HepG2 (cell line): Measurements from ENCODE around the gene PROK2. TPM values are rescaled to one million over a fixed set of nuclear protein-coding genes. Genes with fewer than 3 reads are reported as not detected.

Experiments
- ATAC-seq: fragments of 200-7000 bp; cut with Tn5 transposase; 3 replicates; pipeline ENCODE4 v1.9.1; 2020; ENCODE audit warnings: mild to moderate bottlenecking, moderate library complexity
- BruUV-seq: library from RNA; stranded (reverse); fragments of 400-500 nt; replicated peaks from 2 replicates; lab custom pipeline; 2021; lab: Mats Ljungman, UMichigan
- CTCF ChIA-PET: fragments of 300-600 bp; formaldehyde crosslinking; extraction: SDS; loops from one replicate; lab custom pipeline; 2021; ENCODE audit warnings: low total read pairs, inconsistent platforms, low intra/inter-chr PET ratio; lab: Yijun Ruan, JAX
- POLR2A ChIA-PET: fragments of 350-600 bp; sonication (Branson Sonifier 250); formaldehyde crosslinking; loops from one replicate; lab custom pipeline; 2020; ENCODE audit warnings: antibody characterized with exemption, inconsistent platforms; lab: Yijun Ruan, JAX
- DNase-seq: peaks from one replicate; pipeline ENCODE4 v3.0.0-alpha.2; 2015; ENCODE audit warnings: low spot score
- FAIRE-seq: peaks from 3 replicates; lab custom pipeline; 2011; peaks lifted over from hg19 to GRCh38; lab: Jason Lieb, UNC
- H2AFZ ChIP-seq: one replicate; pipeline ENCODE4 v1.6.1; 2011; ENCODE audit warnings: low read length, inconsistent platforms
- H3K27ac ChIP-seq: fragments of 300-600 bp; 3 replicates; pipeline ENCODE4 v1.8.0; 2011; ENCODE audit warnings: mixed run types, mild to moderate bottlenecking, mixed read lengths, low read length, inconsistent platforms; ENCODE audit not compliant: insufficient read depth; ENCODE audit errors: extremely low read length
- H3K27me3 ChIP-seq, 2 experiments: fragments of 200-600 bp in 1 of 2; 2 replicates in 1 of 2; 3 replicates in 1 of 2; pipeline versions ENCODE4 v1.6.0 to v1.8.0; 2011; ENCODE audit warnings: low read length in 2 of 2, mild to moderate bottlenecking in 2 of 2, moderate library complexity in 2 of 2, inconsistent platforms in 1 of 2; ENCODE audit not compliant: insufficient read depth in 2 of 2, control insufficient read depth in 1 of 2
- H3K36me3 ChIP-seq, 2 experiments: fragments of 200-600 bp in 1 of 2; replicated peaks in 1 of 2; 2 replicates in 1 of 2; 3 replicates in 1 of 2; pipeline versions ENCODE4 v1.5.1 to v1.8.0; 2011; ENCODE audit warnings: low read length in 2 of 2, inconsistent platforms in 1 of 2; ENCODE audit not compliant: insufficient read depth in 2 of 2, control insufficient read depth in 1 of 2
- H3K4me1 ChIP-seq: 2 replicates; pipeline ENCODE4 v1.5.1; 2012; ENCODE audit warnings: low read length, inconsistent platforms; ENCODE audit not compliant: insufficient read depth
- H3K4me2 ChIP-seq: 2 replicates; pipeline ENCODE4 v1.6.0; 2011; ENCODE audit warnings: low read depth, low read length, inconsistent platforms
- H3K4me3 ChIP-seq, 3 experiments: fragments of 200-600 bp in 1 of 3; sonication (generic), shearing (Covaris generic) in 1 of 3; replicated peaks in 1 of 3; 2 replicates each; pipeline ENCODE4 v1.5.1; 2011 to 2016; ENCODE audit warnings: low read length in 3 of 3, inconsistent platforms in 2 of 3, low read depth in 2 of 3, mild to moderate bottlenecking in 2 of 3, control low read depth in 1 of 3, mixed read lengths in 1 of 3; ENCODE audit not compliant: insufficient read depth in 1 of 3
- H3K79me2 ChIP-seq: one replicate; pipeline ENCODE4 v1.6.1; 2011; ENCODE audit warnings: low read length, inconsistent platforms; ENCODE audit not compliant: insufficient read depth
- H3K9ac ChIP-seq: 2 replicates; pipeline ENCODE4 v1.6.0; 2011; ENCODE audit warnings: mild to moderate bottlenecking, low read depth, low read length, inconsistent platforms; ENCODE audit not compliant: insufficient read depth
- H3K9me3 ChIP-seq: 2 replicates; pipeline ENCODE4 v1.5.1; 2012; ENCODE audit warnings: mild to moderate bottlenecking, low read length
- H4K20me1 ChIP-seq: 2 replicates; pipeline ENCODE4 v1.6.0; 2011; ENCODE audit warnings: inconsistent platforms, mild to moderate bottlenecking, low read length, moderate library complexity; ENCODE audit not compliant: insufficient read depth
- AGO1 ChIP-seq: fragments of 200-400 bp; formaldehyde crosslinking; IDR thresholded peaks from 2 replicates; pipeline ENCODE4 v1.6.1; 2017; ENCODE audit warnings: mild to moderate bottlenecking, low read depth, low read length, moderate library complexity; ENCODE audit not compliant: poor library complexity, severe bottlenecking
- CREB1 ChIP-seq, 2 experiments: fragments of 450-650 bp in 1 of 2; IDR thresholded peaks; 2 replicates each; pipeline ENCODE4 v1.6.1; 2016 to 2017; ENCODE audit warnings: control low read depth in 1 of 2, mild to moderate bottlenecking in 1 of 2, missing compliant biosample characterization in 1 of 2, missing genetic modification characterization in 1 of 2
- LCORL ChIP-seq, 2 experiments: fragments of 450-650 bp in 1 of 2; sonication (generic) in 1 of 2; formaldehyde crosslinking in 1 of 2; IDR thresholded peaks; 2 replicates each; pipeline versions ENCODE4 v1.5.0 to v1.6.1; 2017 to 2020; ENCODE audit warnings: antibody characterized with exemption in 1 of 2, missing genetic modification reagents in 1 of 2
- NR1H2 ChIP-seq: sonication (generic); formaldehyde crosslinking; IDR thresholded peaks from 2 replicates; pipeline ENCODE4 v1.8.1; 2022; ENCODE audit warnings: low read depth, missing genetic modification reagents, borderline replicate concordance
- SNAI1 ChIP-seq: sonication (generic); formaldehyde crosslinking; IDR thresholded peaks from 2 replicates; pipeline ENCODE4 v1.5.0; 2020; ENCODE audit warnings: mild to moderate bottlenecking, missing genetic modification reagents, borderline replicate concordance
- TBP ChIP-seq: sonication (generic); formaldehyde crosslinking; IDR thresholded peaks from 2 replicates; pipeline ENCODE4 v1.5.0; 2020; ENCODE audit warnings: missing genetic modification reagents
- ZNF10 ChIP-seq: sonication (generic); formaldehyde crosslinking; IDR thresholded peaks from 2 replicates; pipeline ENCODE4 v1.4.0; 2020; ENCODE audit warnings: mild to moderate bottlenecking, low read depth, missing genetic modification reagents, borderline replicate concordance
- ZNF773 ChIP-seq: sonication (generic); formaldehyde crosslinking; IDR thresholded peaks from 2 replicates; pipeline ENCODE4 v1.4.0; 2020; ENCODE audit warnings: missing genetic modification reagents, borderline replicate concordance
- WGBS: methylation state at CpG from one replicate; pipeline ENCODE4 v1.1.6; 2017; ENCODE audit warnings: low lambda C conversion rate; 5-methylcytosine and 5-hydroxymethylcytosine counted together
- in situ Hi-C: cut with HindIII; loops from 2 replicates; pipeline ENCODE4 v1.10.0; 2017; ENCODE audit warnings: low pct_unique_long_range_greater_than_20kb; ENCODE audit not compliant: extremely low pct_ligation_motif_present
- intact Hi-C: fragments of 100-400 bp; cut with micrococcal nuclease; formaldehyde crosslinking; loops from one replicate; pipeline ENCODE4 v1.10.0; 2022; ENCODE audit not compliant: unreplicated experiment
- polyA plus RNA-seq, 8 experiments: library from polyadenylated mRNA; depleted of rRNA in 3 of 8; stranded (reverse) in 7 of 8; unstranded in 1 of 8; fragments of >200 nt; fragmentation: Illumina TruSeq in 4 of 8; extraction: Trizol in 4 of 8; gene quantifications; 2 replicates each; pipeline versions ENCODE4 v1.2.1 to v1.2.3, GENCODE V29; 2011 to 2016; ENCODE audit warnings: low read depth in 4 of 8, missing spikeins in 1 of 8, mixed read lengths in 1 of 8; ENCODE audit not compliant: insufficient read depth in 1 of 8
- total RNA-seq, 5 experiments: library from RNA; depleted of rRNA; stranded (reverse); fragments of >200 nt; fragmentation: Illumina TruSeq; extraction: Trizol; gene quantifications; 2 replicates each; pipeline ENCODE4 v1.2.3, GENCODE V29; 2016; ENCODE audit warnings: low read depth in 1 of 5
- TF ChIP-seq, protein P1 (sequence below): IDR thresholded peaks from 2 replicates; pipeline ENCODE4 v1.6.1; 2016
- TF ChIP-seq, protein P2 (sequence below): sonication (generic); formaldehyde crosslinking; IDR thresholded peaks from 2 replicates; pipeline ENCODE4 v1.8.0; 2022; ENCODE audit warnings: mild to moderate bottlenecking, missing genetic modification reagents, moderate library complexity
- TF ChIP-seq, protein P3 (sequence below): sonication (generic); formaldehyde crosslinking; IDR thresholded peaks from 2 replicates; pipeline ENCODE4 v1.8.0; 2022; ENCODE audit warnings: missing genetic modification reagents, mild to moderate bottlenecking, moderate library complexity, borderline replicate concordance

Gene PROK2
- total and polyA plus RNA-seq, 2 of the 13 experiments (the other 11 are each of a cell fraction or from before 2014, with no cell fraction given) = not detected

DNA sequence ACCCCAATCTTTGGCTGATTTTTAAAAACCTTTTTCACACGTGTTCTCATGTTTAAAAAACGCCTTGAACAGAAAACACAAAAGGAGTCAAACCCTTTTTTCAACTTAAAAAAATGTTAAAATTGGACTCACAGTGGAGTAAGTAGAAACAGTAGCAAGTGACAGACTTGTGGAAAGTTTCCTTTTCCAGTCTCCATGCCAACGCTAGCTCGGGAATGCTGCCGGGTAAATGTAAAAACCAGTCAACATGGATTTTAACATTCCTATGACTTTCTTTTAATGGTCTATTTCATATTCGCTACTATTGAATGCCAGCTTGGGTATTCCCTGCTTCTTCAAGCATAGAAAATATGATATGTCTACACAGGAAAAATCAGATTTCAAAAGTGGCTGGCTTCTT lies 1.6 kb upstream of the PROK2 start (continued):
- TF ChIP-seq LCORL (IDR thresholded peaks at IDR 0.05) (no peak), LCORL (CRISPR knock-in tag; IDR thresholded peaks at IDR 0.05) (no peak), ZNF773 (no peak), ZNF10 (CRISPR knock-in tag) (no peak), NR1H2 (CRISPR knock-in tag) (no peak), AGO1 (no peak), TBP (no peak), SNAI1 (CRISPR knock-in tag) (no peak)
- TF ChIP-seq, protein P1, sequence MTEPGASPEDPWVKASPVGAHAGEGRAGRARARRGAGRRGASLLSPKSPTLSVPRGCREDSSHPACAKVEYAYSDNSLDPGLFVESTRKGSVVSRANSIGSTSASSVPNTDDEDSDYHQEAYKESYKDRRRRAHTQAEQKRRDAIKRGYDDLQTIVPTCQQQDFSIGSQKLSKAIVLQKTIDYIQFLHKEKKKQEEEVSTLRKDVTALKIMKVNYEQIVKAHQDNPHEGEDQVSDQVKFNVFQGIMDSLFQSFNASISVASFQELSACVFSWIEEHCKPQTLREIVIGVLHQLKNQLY (CRISPR knock-in tag) = no peak
- TF ChIP-seq, protein P2, sequence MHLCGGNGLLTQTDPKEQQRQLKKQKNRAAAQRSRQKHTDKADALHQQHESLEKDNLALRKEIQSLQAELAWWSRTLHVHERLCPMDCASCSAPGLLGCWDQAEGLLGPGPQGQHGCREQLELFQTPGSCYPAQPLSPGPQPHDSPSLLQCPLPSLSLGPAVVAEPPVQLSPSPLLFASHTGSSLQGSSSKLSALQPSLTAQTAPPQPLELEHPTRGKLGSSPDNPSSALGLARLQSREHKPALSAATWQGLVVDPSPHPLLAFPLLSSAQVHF (CRISPR knock-in tag) = no peak

DNA sequence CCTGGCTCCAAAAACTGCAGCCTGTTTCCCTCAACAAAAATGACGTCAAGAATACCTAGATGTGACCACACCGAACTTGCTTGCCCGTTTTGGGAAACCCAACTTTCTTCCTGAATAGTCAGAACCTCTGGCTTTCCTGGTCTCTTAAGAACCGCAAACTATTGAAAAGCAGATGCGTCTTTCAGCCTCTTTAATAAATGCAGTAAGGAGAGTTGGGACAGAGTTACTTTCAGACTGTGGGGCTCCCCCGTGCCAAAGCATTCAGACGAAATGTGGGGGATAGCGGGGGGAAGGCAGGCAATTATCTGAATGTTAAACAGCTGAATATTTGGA lies 1.2 kb upstream of the PROK2 start:
- no peaks in the 10 kb centered on the region for H3K4me1 ChIP-seq
- H3K27me3 ChIP-seq = peaks cover 2 to 39% of the 10 kb centered on the region in 2 experiments; a peak in 3 of 5 replicates
- no peaks in the 10 kb centered on the region for H3K79me2 ChIP-seq
- no peak overlapping the region for H3K27ac ChIP-seq
- DNase-seq (no peak), FAIRE-seq (no peak), ATAC-seq (no peak)
- intact Hi-C loops = loop anchor here (10.0 kb wide), 1 partner anchor 391 kb away; no protein-coding TSS in a partner anchor
- in situ Hi-C loops = no loop called here
- H3K4me3 ChIP-seq = no peak overlapping the region
- no peaks in the 10 kb centered on the region for H3K9me3 ChIP-seq
- no peaks in the 10 kb centered on the region for H3K36me3 ChIP-seq
- TF ChIP-seq CREB1 (IDR thresholded peaks at IDR 0.05) (peak; percentile 46), CREB1 (CRISPR knock-in tag; IDR thresholded peaks at IDR 0.05) (no peak)
- TF ChIP-seq, protein P3, sequence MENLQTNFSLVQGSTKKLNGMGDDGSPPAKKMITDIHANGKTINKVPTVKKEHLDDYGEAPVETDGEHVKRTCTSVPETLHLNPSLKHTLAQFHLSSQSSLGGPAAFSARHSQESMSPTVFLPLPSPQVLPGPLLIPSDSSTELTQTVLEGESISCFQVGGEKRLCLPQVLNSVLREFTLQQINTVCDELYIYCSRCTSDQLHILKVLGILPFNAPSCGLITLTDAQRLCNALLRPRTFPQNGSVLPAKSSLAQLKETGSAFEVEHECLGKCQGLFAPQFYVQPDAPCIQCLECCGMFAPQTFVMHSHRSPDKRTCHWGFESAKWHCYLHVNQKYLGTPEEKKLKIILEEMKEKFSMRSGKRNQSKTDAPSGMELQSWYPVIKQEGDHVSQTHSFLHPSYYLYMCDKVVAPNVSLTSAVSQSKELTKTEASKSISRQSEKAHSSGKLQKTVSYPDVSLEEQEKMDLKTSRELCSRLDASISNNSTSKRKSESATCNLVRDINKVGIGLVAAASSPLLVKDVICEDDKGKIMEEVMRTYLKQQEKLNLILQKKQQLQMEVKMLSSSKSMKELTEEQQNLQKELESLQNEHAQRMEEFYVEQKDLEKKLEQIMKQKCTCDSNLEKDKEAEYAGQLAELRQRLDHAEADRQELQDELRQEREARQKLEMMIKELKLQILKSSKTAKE (CRISPR knock-in tag) = no peak
- TF ChIP-seq, all 625 proteins: peak for 1
- ChIA-PET POLR2A (no interaction called here), CTCF (no interaction called here)
- 3% methylated on average over 8 of the region's 8 CpGs for WGBS
- no TSS peak for BruUV-seq
- no peak overlapping the region for H3K9ac ChIP-seq
- no peak overlapping the region for H2AFZ ChIP-seq
- H4K20me1 ChIP-seq = no peaks in the 10 kb centered on the region; the same call in 1 of the 2 replicates
- H3K4me2 ChIP-seq = no peak overlapping the region
